K562 (cell line): Measurements from ENCODE around the gene FOXN3. TPM values are rescaled to one million over a fixed set of nuclear protein-coding genes. Genes with fewer than 3 reads are reported as not detected.

ENCODE experiments used
- ATAC-seq: fragments of 200-7000 bp; cut with Tn5 transposase; 3 replicates; pipeline ENCODE4 v1.9.1; 2020; ENCODE audit warnings: moderate library complexity
- BruUV-seq: library from RNA; stranded (reverse); fragments of 400-500 nt; replicated peaks from 2 replicates; lab custom pipeline; 2021; lab: Mats Ljungman, UMichigan
- CTCF ChIA-PET: fragments of 300-600 bp; formaldehyde crosslinking; extraction: SDS; loops from one replicate; lab custom pipeline; 2021; ENCODE audit warnings: low intra/inter-chr PET ratio; lab: Yijun Ruan, JAX
- POLR2A ChIA-PET: fragments of 300-600, 350-650 bp; sonication (Branson Sonifier 250); formaldehyde crosslinking; extraction: SDS; loops from one replicate; lab custom pipeline; 2021; ENCODE audit warnings: antibody characterized with exemption, inconsistent platforms; lab: Yijun Ruan, JAX
- DNase-seq, 4 experiments: peaks; one replicate each; pipeline versions ENCODE4 v3.0.0 to v3.0.0-alpha.2; 2011 to 2018; ENCODE audit warnings: low spot score in 3 of 4, mixed read lengths in 3 of 4; ENCODE audit errors: extremely low read depth in 1 of 4
- FAIRE-seq: peaks from 2 replicates; lab custom pipeline; 2011; peaks lifted over from hg19 to GRCh38; lab: Jason Lieb, UNC
- H2AFZ ChIP-seq: 2 replicates; pipeline ENCODE4 v1.6.0; 2011; ENCODE audit warnings: low read depth, low read length, control low read depth, inconsistent platforms
- H3K27ac ChIP-seq: fragments of 200-600 bp; 3 replicates; pipeline ENCODE4 v1.8.0; 2011; ENCODE audit warnings: low read depth, mild to moderate bottlenecking, control low read depth, inconsistent platforms, low read length, moderate library complexity, mixed read lengths; ENCODE audit errors: extremely low read depth
- H3K27me3 ChIP-seq, 2 experiments: fragments of 300-600 bp in 1 of 2; 2 replicates in 1 of 2; 3 replicates in 1 of 2; pipeline versions ENCODE4 v1.6.0 to v1.8.0; 2011; ENCODE audit warnings: inconsistent platforms in 2 of 2, low read length in 2 of 2, mild to moderate bottlenecking in 1 of 2, mixed read lengths in 1 of 2, moderate library complexity in 1 of 2; ENCODE audit not compliant: control insufficient read depth in 2 of 2, insufficient read depth in 2 of 2
- H3K36me3 ChIP-seq: fragments of 300-600 bp; 3 replicates; pipeline ENCODE4 v1.8.0; 2011; ENCODE audit warnings: mild to moderate bottlenecking, low read length, inconsistent platforms; ENCODE audit not compliant: control insufficient read depth, insufficient read depth
- H3K4me1 ChIP-seq, 2 experiments: fragments of 200-600 bp in 1 of 2; replicated peaks in 1 of 2; 2 replicates in 1 of 2; 3 replicates in 1 of 2; pipeline versions ENCODE4 v1.5.1 to v1.8.0; 2011; ENCODE audit warnings: inconsistent platforms in 2 of 2, low read length in 2 of 2, mild to moderate bottlenecking in 1 of 2, mixed read lengths in 1 of 2, moderate library complexity in 1 of 2; ENCODE audit not compliant: control insufficient read depth in 2 of 2, insufficient read depth in 2 of 2
- H3K4me2 ChIP-seq: 2 replicates; pipeline ENCODE4 v1.6.1; 2011; ENCODE audit warnings: low read length, control low read depth, inconsistent platforms, mixed read lengths; ENCODE audit not compliant: insufficient read depth
- H3K4me3 ChIP-seq: fragments of 200-600 bp; sonication (generic), shearing (Covaris generic); 2 replicates; pipeline ENCODE4 v1.5.1; 2016; ENCODE audit warnings: control low read depth, inconsistent platforms
- H3K79me2 ChIP-seq: fragments of 200-600 bp; 3 replicates; pipeline ENCODE4 v1.8.0; 2011; ENCODE audit warnings: low read length, inconsistent platforms; ENCODE audit not compliant: control insufficient read depth, insufficient read depth
- H3K9ac ChIP-seq, 2 experiments: 2 replicates each; pipeline versions ENCODE4 v1.6.0 to v1.6.1; 2011; ENCODE audit warnings: low read depth in 2 of 2, low read length in 2 of 2, control low read depth in 1 of 2, inconsistent platforms in 1 of 2, mild to moderate bottlenecking in 1 of 2, mixed read lengths in 1 of 2; ENCODE audit not compliant: insufficient read depth in 1 of 2
- H3K9me1 ChIP-seq: one replicate; pipeline ENCODE4 v1.6.0; 2011; ENCODE audit warnings: inconsistent platforms, mild to moderate bottlenecking, low read length, moderate library complexity; ENCODE audit not compliant: control insufficient read depth, insufficient read depth
- H3K9me3 ChIP-seq: replicated peaks from 2 replicates; pipeline ENCODE4 v1.5.1; 2011; ENCODE audit warnings: low read depth, low read length, inconsistent platforms; ENCODE audit not compliant: control insufficient read depth, insufficient read depth
- H4K20me1 ChIP-seq: replicated peaks from 2 replicates; pipeline ENCODE4 v1.6.1; 2011; ENCODE audit warnings: low read length, inconsistent platforms, mixed read lengths; ENCODE audit not compliant: control insufficient read depth, insufficient read depth
- BRCA1 ChIP-seq, 2 experiments: fragments of 450-650 bp in 1 of 2; sonication (generic) in 1 of 2; formaldehyde crosslinking in 1 of 2; IDR thresholded peaks; 2 replicates each; pipeline versions ENCODE4 v1.5.0 to v1.6.1; 2017 to 2020; ENCODE audit warnings: mild to moderate bottlenecking in 1 of 2, missing genetic modification reagents in 1 of 2
- FOXK2 ChIP-seq, 2 experiments: fragments of 450-650 bp; IDR thresholded peaks in 1 of 2; conservative IDR thresholded peaks in 1 of 2; 2 replicates each; pipeline ENCODE4 v1.6.1; 2016; ENCODE audit warnings: low read depth in 2 of 2, mild to moderate bottlenecking in 1 of 2
- JUNB ChIP-seq: fragments of 450-650 bp; formaldehyde crosslinking; conservative IDR thresholded peaks from 2 replicates; pipeline ENCODE4 v1.4.0; 2020; ENCODE audit warnings: mild to moderate bottlenecking
- MTA3 ChIP-seq: fragments of 450-650 bp; formaldehyde crosslinking; IDR thresholded peaks from 2 replicates; pipeline ENCODE4 v1.6.1; 2017; ENCODE audit warnings: mild to moderate bottlenecking, borderline replicate concordance
- NR2C2 ChIP-seq, 2 experiments: fragments of 200-800 bp in 1 of 2; sonication (Bioruptor generic) in 1 of 2; sonication (generic) in 1 of 2; formaldehyde crosslinking in 1 of 2; IDR thresholded peaks; 2 replicates each; pipeline versions ENCODE4 v1.6.1 to v1.8.0; 2016 to 2022; ENCODE audit warnings: mild to moderate bottlenecking in 1 of 2, missing compliant biosample characterization in 1 of 2, missing genetic modification characterization in 1 of 2, missing genetic modification reagents in 1 of 2
- RFX1 ChIP-seq: fragments of 450-650 bp; IDR thresholded peaks from 2 replicates; pipeline ENCODE4 v1.6.1; 2016; ENCODE audit warnings: mild to moderate bottlenecking, moderate library complexity
- TAL1 ChIP-seq: fragments of 450-650 bp; IDR thresholded peaks from 2 replicates; pipeline ENCODE4 v1.6.1; 2016; ENCODE audit warnings: mild to moderate bottlenecking
- XRCC3 ChIP-seq: fragments of 450-650 bp; IDR thresholded peaks from 2 replicates; pipeline ENCODE4 v1.6.1; 2017; ENCODE audit warnings: mild to moderate bottlenecking, moderate library complexity
- WGBS: fragments of 100-300 bp; shearing (Covaris generic); methylation state at CpG from one replicate; pipeline ENCODE4 v1.1.6; 2016; ENCODE audit warnings: low coverage, mixed read lengths; ENCODE audit not compliant: insufficient coverage; ENCODE audit errors: missing lambda C conversion rate; 5-methylcytosine and 5-hydroxymethylcytosine counted together
- in situ Hi-C: fragments of 300-500 bp; cut with MboI; formaldehyde crosslinking; loops from 4 replicates; pipeline ENCODE4 v1.15.0; 2018; ENCODE audit warnings: inconsistent platforms, mixed read lengths
- intact Hi-C: fragments of 100-400 bp; cut with micrococcal nuclease; formaldehyde crosslinking; loops from 2 replicates; pipeline ENCODE4 v1.14.2; 2022
- polyA plus RNA-seq, 8 experiments: library from polyadenylated mRNA; depleted of rRNA in 4 of 8; stranded (reverse) in 5 of 8; unstranded in 3 of 8; fragments of >200 nt; fragmentation: Nextera tagmentation in 2 of 8; fragmentation: Illumina TruSeq in 1 of 8; extraction: Ambion mirVana in 2 of 8; extraction: Trizol in 1 of 8; gene quantifications; 2 replicates each; pipeline versions ENCODE4 v1.2.1 to v1.2.3, GENCODE V29; 2011 to 2014; ENCODE audit warnings: inconsistent platforms in 1 of 8, missing spikeins in 1 of 8
- total RNA-seq, 7 experiments: library from RNA; depleted of rRNA in 6 of 7; stranded (reverse); fragments of >200 nt in 6 of 7; fragmentation: Illumina TruSeq in 2 of 7; extraction: Trizol in 2 of 7; gene quantifications; 2 replicates each; pipeline versions ENCODE4 v1.2.1 to v1.2.3, GENCODE V29; 2011 to 2021; ENCODE audit warnings: low replicate concordance in 1 of 7
- TF ChIP-seq, protein P1 (sequence below): fragments of 450-650 bp; conservative IDR thresholded peaks from 2 replicates; pipeline ENCODE4 v1.6.1; 2016; ENCODE audit warnings: missing genetic modification characterization, low read depth, mild to moderate bottlenecking, control low read depth, missing compliant biosample characterization
- TF ChIP-seq, protein P2 (sequence below): fragments of 450-650 bp; formaldehyde crosslinking; IDR thresholded peaks from 2 replicates; pipeline ENCODE4 v1.4.0; 2020; ENCODE audit warnings: mild to moderate bottlenecking
- TF ChIP-seq, protein P3 (sequence below): sonication (generic); formaldehyde crosslinking; IDR thresholded peaks from 2 replicates; pipeline ENCODE4 v1.5.0; 2020; ENCODE audit warnings: missing genetic modification reagents

The FOXN3 gene
- total and polyA plus RNA-seq, 9 of the 15 experiments (the other 6 are each of a cell fraction or from before 2014, with no cell fraction given) = 0.07 to 1.3 (median 0.40) TPM

DNA sequence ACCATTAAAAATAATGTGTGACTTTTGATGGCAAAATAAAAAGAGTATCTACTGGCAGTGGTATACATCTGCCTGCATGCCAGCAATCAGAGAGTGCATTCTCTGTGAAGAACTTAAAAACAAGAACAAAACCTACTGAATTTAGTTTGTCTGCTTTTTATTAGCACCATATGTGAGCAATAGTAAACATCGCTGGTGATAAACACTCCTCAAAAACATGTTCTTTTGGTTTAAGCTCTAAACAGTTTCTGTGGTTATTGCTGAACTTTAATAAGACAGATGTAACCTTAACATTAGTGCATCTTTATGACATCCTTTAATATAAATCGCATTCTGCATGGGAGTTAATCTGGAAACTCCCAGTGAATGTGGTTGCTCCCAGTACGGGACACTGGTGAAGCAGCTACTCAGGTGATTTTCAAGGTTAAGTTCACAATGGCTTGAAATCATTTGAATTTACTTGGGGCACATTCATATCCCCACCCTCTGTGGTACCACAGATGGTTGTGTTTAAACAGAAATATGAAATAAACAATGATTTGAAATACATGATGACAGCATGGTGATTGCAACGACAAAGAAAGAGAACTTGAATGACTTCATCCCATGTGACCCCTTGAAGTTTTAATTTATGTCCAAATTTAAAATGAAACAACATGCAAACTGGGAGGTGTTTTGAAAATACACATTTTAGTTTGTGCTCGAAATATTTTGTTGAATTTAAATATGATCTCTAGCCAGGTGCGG is 285.9 kb downstream of the FOXN3 start (continued):
- TF ChIP-seq, protein P1, sequence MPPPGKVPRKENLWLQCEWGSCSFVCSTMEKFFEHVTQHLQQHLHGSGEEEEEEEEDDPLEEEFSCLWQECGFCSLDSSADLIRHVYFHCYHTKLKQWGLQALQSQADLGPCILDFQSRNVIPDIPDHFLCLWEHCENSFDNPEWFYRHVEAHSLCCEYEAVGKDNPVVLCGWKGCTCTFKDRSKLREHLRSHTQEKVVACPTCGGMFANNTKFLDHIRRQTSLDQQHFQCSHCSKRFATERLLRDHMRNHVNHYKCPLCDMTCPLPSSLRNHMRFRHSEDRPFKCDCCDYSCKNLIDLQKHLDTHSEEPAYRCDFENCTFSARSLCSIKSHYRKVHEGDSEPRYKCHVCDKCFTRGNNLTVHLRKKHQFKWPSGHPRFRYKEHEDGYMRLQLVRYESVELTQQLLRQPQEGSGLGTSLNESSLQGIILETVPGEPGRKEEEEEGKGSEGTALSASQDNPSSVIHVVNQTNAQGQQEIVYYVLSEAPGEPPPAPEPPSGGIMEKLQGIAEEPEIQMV (tag) = no peak
- TF ChIP-seq, protein P2, sequence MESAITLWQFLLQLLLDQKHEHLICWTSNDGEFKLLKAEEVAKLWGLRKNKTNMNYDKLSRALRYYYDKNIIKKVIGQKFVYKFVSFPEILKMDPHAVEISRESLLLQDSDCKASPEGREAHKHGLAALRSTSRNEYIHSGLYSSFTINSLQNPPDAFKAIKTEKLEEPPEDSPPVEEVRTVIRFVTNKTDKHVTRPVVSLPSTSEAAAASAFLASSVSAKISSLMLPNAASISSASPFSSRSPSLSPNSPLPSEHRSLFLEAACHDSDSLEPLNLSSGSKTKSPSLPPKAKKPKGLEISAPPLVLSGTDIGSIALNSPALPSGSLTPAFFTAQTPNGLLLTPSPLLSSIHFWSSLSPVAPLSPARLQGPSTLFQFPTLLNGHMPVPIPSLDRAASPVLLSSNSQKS (CRISPR knock-in tag) = no peak

DNA sequence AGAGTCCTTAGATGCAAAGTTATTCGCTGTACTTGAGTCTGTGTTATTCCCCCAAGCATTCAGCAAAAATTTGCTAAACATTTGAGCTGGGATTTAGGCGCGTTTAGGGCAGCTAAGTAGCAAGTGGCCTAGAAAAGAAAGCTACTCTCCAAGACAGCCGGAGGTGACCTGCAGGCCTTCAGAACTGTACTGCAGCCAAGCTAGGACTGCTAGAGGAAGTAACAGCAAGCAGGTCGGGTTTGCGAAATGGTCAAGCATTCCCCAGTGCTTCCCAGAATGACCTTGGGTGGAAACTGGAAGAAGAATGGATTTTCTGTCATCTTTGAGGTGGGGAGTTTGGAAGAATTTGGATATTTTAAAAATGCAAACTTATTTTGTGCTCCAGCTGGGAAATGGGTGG is 287.5 kb downstream of the FOXN3 start:
- DNase-seq (no peak), ATAC-seq (no peak), FAIRE-seq (no peak)
- Histone ChIP-seq H3K4me2 (no peak overlapping the region), H3K79me2 (no peaks in the 10 kb centered on the region), H4K20me1 (no peaks in the 10 kb centered on the region), H3K9ac (no peak overlapping the region), H3K4me3 (no peak overlapping the region), H3K9me3 (no peaks in the 10 kb centered on the region), H3K9me1 (no peaks in the 10 kb centered on the region), H3K36me3 (no peaks in the 10 kb centered on the region), H3K27me3 (no peaks in the 10 kb centered on the region; a peak in 1 of 5 replicates), H3K4me1 (no peaks in the 10 kb centered on the region; a peak in 2 of 5 replicates), H2AFZ (0 out of 2 replicates have a peak overlapping the region, but pooled peaks have one; percentile 38), H3K27ac (no peak overlapping the region)
- in situ Hi-C loops = no loop called here
- intact Hi-C loops = no loop called here
- no TSS peak for BruUV-seq
- ChIA-PET CTCF (no interaction called here), POLR2A (interaction anchor here (0.5 kb wide), 1 partner anchor 873 kb away, joined by 3 read pairs; no protein-coding TSS in a partner anchor)
- WGBS = 42% methylated on average over 6 of the region's 6 CpGs
- TF ChIP-seq FOXK2 (conservative IDR thresholded peaks at IDR 0.05 in 1 of 2, IDR thresholded peaks at IDR 0.05 in 1 of 2; ENCODE audit: low read depth in 2 of 2) = no peak
- no peak for TF ChIP-seq TAL1
- no peak for TF ChIP-seq JUNB
- no peak for TF ChIP-seq NR2C2 (CRISPR knock-in tag; IDR thresholded peaks at IDR 0.05)
- no peak for TF ChIP-seq NR2C2 (tag; IDR thresholded peaks at IDR 0.05)
- TF ChIP-seq XRCC3 = no peak
- TF ChIP-seq MTA3 = no peak
- no peak for TF ChIP-seq BRCA1 (IDR thresholded peaks at IDR 0.05)
- no peak for TF ChIP-seq BRCA1 (CRISPR knock-in tag; IDR thresholded peaks at IDR 0.05)
- TF ChIP-seq, protein P3, sequence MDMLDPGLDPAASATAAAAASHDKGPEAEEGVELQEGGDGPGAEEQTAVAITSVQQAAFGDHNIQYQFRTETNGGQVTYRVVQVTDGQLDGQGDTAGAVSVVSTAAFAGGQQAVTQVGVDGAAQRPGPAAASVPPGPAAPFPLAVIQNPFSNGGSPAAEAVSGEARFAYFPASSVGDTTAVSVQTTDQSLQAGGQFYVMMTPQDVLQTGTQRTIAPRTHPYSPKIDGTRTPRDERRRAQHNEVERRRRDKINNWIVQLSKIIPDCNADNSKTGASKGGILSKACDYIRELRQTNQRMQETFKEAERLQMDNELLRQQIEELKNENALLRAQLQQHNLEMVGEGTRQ (CRISPR knock-in tag) = no peak
- TF ChIP-seq RFX1 = no peak
